Ishikawa (cell line): Measurements from ENCODE around the gene MTOR.

Experiments
- CEBPB ChIP-seq: IDR thresholded peaks from 2 replicates; pipeline ENCODE4 v1.6.1; 2012
- CREB1 ChIP-seq: IDR thresholded peaks from 2 replicates; pipeline ENCODE4 v1.6.1; 2012; ENCODE audit warnings: low read depth
- EGR1 ChIP-seq: IDR thresholded peaks from 2 replicates; pipeline ENCODE4 v1.6.1; 2012
- FOXM1 ChIP-seq: IDR thresholded peaks from 2 replicates; pipeline ENCODE4 v1.6.1; 2012; ENCODE audit warnings: low read depth, borderline replicate concordance
- MAX ChIP-seq: IDR thresholded peaks from 2 replicates; pipeline ENCODE4 v1.6.1; 2012
- NFIC ChIP-seq: IDR thresholded peaks from 2 replicates; pipeline ENCODE4 v1.6.1; 2012
- RAD21 ChIP-seq: IDR thresholded peaks from 2 replicates; pipeline ENCODE4 v1.6.1; 2012; ENCODE audit warnings: low read depth
- REST ChIP-seq: IDR thresholded peaks from 2 replicates; pipeline ENCODE4 v1.6.1; 2012; ENCODE audit warnings: low read depth, mild to moderate bottlenecking
- TCF12 ChIP-seq: IDR thresholded peaks from 2 replicates; pipeline ENCODE4 v1.6.1; 2012; ENCODE audit warnings: low read depth
- TEAD4 ChIP-seq: IDR thresholded peaks from 2 replicates; pipeline ENCODE4 v1.6.1; 2012
- USF1 ChIP-seq: IDR thresholded peaks from 2 replicates; pipeline ENCODE4 v1.6.1; 2012
- YY1 ChIP-seq: IDR thresholded peaks from 2 replicates; pipeline ENCODE4 v1.6.1; 2012; ENCODE audit warnings: low read depth
- ZBTB7A ChIP-seq: IDR thresholded peaks from 2 replicates; pipeline ENCODE4 v1.6.1; 2012; ENCODE audit warnings: low read depth

Gene MTOR

GRCh38 chr1:11126569-11126968 is 135.8 kb downstream of the MTOR start:
- TF ChIP-seq MAX (no peak), TEAD4 (no peak), REST (no peak), USF1 (no peak), YY1 (no peak)

GRCh38 chr1:11125931-11126330 is 136.4 kb downstream of the MTOR start:
- no peak for TF ChIP-seq EGR1
- no peak for TF ChIP-seq MAX
- no peak for TF ChIP-seq YY1

GRCh38 chr1:11124965-11125364 is 137.4 kb downstream of the MTOR start:
- TF ChIP-seq CREB1 (no peak), RAD21 (no peak), MAX (no peak), TCF12 (no peak), TEAD4 (no peak), REST (no peak), YY1 (no peak), CEBPB (no peak), NFIC (no peak)

GRCh38 chr1:11116318-11116717 is 146.0 kb downstream of the MTOR start:
- no peak for TF ChIP-seq YY1

GRCh38 chr1:11114966-11115365 is 147.4 kb downstream of the MTOR start:
- TF ChIP-seq TEAD4 (no peak), CREB1 (no peak), MAX (no peak)

GRCh38 chr1:11109047-11109760 is 153.1 kb downstream of the MTOR start:
- no peak for TF ChIP-seq YY1
- TF ChIP-seq RAD21, result no peak
- TF ChIP-seq TEAD4, result no peak
- TF ChIP-seq ZBTB7A, result no peak
- TF ChIP-seq REST, result no peak
- no peak for TF ChIP-seq CREB1
- no peak for TF ChIP-seq MAX
- TF ChIP-seq FOXM1, result no peak
- TF ChIP-seq EGR1, result no peak
- TF ChIP-seq CEBPB, result no peak
